PFSK-1 (cell line): ENCODE data around the gene IRX3.

Experiments
- FOXP2 ChIP-seq: optimal IDR thresholded peaks from 2 replicates; pipeline ENCODE3; 2011; ENCODE audit warnings: borderline replicate concordance, control low read depth, inconsistent platforms; ENCODE audit not compliant: insufficient read depth; ENCODE audit errors: extremely low read length, extremely low read depth
- POLR2AphosphoS5 ChIP-seq: IDR thresholded peaks from 2 replicates; pipeline ENCODE4 v1.6.1; 2012; ENCODE audit warnings: low read depth, mild to moderate bottlenecking, control low read depth, low read length, moderate library complexity
- SIN3A ChIP-seq: IDR thresholded peaks from 2 replicates; pipeline ENCODE4 v1.6.1; 2012; ENCODE audit warnings: mild to moderate bottlenecking, low read length, moderate library complexity, borderline replicate concordance; ENCODE audit not compliant: insufficient read depth
- TAF1 ChIP-seq: IDR thresholded peaks from 2 replicates; pipeline ENCODE4 v1.6.1; 2012; ENCODE audit warnings: low read length, control low read depth, borderline replicate concordance; ENCODE audit not compliant: insufficient read depth
- TF ChIP-seq, protein P1 (sequence below), 2 experiments: IDR thresholded peaks; 2 replicates each; pipeline versions ENCODE4 v1.6.1 to v1.8.0; 2011 to 2012; ENCODE audit warnings: low read depth in 2 of 2, low read length in 2 of 2, control low read depth in 1 of 2, inconsistent platforms in 1 of 2, mild to moderate bottlenecking in 1 of 2, moderate library complexity in 1 of 2; ENCODE audit not compliant: insufficient read depth in 1 of 2

DNA sequence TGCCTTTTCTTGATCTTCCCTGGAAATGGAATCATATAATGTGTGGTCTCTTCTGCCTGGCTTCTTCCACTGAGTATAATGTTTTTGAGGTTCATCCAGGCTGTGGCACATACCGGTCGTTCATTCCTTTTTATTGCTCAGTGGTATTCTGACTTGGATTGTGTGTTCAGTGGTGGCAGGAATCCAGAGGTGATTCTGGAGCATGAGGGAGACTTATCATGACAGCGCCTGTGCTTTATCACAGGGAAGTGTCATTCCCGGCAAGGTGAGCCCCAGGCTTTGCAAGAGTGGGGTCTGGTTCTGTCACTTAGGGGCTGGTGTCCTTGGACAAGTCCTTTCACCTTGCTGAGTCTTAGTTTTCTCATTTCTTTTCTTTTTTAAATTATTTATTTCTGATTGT lies 53.0 kb downstream of the IRX3 start:
- TF ChIP-seq, protein P1, sequence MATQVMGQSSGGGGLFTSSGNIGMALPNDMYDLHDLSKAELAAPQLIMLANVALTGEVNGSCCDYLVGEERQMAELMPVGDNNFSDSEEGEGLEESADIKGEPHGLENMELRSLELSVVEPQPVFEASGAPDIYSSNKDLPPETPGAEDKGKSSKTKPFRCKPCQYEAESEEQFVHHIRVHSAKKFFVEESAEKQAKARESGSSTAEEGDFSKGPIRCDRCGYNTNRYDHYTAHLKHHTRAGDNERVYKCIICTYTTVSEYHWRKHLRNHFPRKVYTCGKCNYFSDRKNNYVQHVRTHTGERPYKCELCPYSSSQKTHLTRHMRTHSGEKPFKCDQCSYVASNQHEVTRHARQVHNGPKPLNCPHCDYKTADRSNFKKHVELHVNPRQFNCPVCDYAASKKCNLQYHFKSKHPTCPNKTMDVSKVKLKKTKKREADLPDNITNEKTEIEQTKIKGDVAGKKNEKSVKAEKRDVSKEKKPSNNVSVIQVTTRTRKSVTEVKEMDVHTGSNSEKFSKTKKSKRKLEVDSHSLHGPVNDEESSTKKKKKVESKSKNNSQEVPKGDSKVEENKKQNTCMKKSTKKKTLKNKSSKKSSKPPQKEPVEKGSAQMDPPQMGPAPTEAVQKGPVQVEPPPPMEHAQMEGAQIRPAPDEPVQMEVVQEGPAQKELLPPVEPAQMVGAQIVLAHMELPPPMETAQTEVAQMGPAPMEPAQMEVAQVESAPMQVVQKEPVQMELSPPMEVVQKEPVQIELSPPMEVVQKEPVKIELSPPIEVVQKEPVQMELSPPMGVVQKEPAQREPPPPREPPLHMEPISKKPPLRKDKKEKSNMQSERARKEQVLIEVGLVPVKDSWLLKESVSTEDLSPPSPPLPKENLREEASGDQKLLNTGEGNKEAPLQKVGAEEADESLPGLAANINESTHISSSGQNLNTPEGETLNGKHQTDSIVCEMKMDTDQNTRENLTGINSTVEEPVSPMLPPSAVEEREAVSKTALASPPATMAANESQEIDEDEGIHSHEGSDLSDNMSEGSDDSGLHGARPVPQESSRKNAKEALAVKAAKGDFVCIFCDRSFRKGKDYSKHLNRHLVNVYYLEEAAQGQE (IDR thresholded peaks at IDR 0.05; ENCODE audit: insufficient read depth in 1 of 2, low read depth in 2 of 2, low read length in 2 of 2): no peak
- TF ChIP-seq POLR2AphosphoS5 (no peak), TAF1 (no peak), SIN3A (no peak), FOXP2 (no peak)
